ENCODE results near the gene ENO1. TPM values are rescaled to one million over a fixed set of nuclear protein-coding genes. Genes with fewer than 3 reads are reported as not detected.

ENO1 gene
- total RNA-seq, 1 donor: 1,591 TPM

DNA sequence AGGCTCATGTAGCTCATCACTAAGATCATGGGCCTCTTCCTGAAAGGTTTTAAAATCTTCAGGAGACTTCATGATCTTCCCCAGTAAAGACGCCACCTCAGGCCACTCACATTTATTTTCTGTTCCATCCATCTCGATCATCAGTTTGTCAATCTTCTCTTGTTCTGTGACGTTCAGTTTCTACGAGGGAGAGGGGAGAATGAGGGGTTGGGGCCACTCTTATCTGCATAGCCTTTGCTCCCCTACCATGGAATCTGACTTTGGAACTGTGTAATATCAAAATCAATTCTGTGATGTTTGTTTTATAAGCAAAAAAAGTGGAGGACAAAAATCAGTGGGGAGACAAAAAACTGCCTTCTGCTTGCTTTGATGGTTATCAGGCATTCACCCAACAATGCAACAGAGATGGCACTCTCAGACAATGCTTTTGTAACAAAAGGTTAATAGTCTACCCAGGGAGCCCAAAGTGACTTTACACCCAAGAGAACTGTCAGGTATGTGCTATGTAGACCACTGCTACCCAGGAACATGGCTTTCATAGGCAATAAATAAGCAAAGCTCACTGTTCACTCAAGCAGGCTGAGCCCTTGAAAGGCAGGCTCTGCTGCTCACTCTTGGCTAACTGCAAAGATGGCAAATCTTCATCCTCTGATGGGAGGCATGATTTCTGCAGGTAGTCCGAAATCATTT, 10.5 kb downstream of the ENO1 start:
- Histone ChIP-seq H3K79me2 (ENCODE audit: insufficient read depth, low read length) (peaks cover 81% of the 10 kb centered on the region), H4K20me1 (ENCODE audit: insufficient read depth, low read length) (peaks cover 76% of the 10 kb centered on the region), H3K36me3 (ENCODE audit: insufficient read depth, low read length) (peaks cover 99% of the 10 kb centered on the region)

DNA sequence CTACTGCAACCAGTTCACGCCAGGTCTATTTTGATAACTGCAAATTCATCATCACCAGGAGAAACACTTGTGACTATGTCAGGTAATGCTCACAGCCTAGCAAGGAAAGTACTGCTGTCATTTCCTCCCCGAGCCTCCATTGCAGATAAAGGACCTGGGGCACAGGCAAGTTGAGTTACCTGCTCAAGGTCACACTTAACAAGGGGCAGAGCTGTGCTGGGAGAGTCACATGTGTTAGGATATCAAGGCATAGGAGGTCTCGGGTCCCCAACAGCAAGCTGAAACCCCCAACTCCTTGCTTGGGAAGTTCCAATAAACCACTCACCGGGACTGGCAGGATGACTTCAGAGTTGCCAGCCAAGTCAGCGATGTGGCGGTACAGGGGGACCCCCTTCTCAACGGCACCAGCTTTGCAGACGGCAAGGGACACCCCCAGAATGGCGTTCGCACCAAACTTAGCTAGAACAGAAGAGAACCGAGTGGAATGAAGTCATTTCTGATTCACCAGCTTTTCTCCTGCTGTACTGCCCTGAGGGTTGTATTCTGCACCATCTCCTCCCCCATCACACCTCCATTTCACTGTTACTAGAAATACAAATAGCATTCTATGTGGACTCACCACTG, 11.6 kb downstream of the ENO1 start:
- Histone ChIP-seq H4K20me1 (ENCODE audit: insufficient read depth, low read length) (peaks cover 73% of the 10 kb centered on the region), H2AFZ (ENCODE audit: low read length) (no peak overlapping the region), H3K79me2 (ENCODE audit: insufficient read depth, low read length) (peaks cover 77% of the 10 kb centered on the region), H3K36me3 (ENCODE audit: insufficient read depth, low read length) (peaks cover 99% of the 10 kb centered on the region), H3K27me3 (ENCODE audit: insufficient read depth, low read length) (no peaks in the 10 kb centered on the region), H3K9me3 (ENCODE audit: low read depth, low read length) (no peaks in the 10 kb centered on the region), H3K4me3 (ENCODE audit: insufficient read depth, low read length) (no peak overlapping the region), H3K27ac (ENCODE audit: low read depth, low read length) (no peak overlapping the region), H3K4me1 (ENCODE audit: insufficient read depth, low read length) (peaks cover 32% of the 10 kb centered on the region), H3K4me2 (ENCODE audit: insufficient read depth, low read length) (no peak overlapping the region)
- TF ChIP-seq, protein P1, sequence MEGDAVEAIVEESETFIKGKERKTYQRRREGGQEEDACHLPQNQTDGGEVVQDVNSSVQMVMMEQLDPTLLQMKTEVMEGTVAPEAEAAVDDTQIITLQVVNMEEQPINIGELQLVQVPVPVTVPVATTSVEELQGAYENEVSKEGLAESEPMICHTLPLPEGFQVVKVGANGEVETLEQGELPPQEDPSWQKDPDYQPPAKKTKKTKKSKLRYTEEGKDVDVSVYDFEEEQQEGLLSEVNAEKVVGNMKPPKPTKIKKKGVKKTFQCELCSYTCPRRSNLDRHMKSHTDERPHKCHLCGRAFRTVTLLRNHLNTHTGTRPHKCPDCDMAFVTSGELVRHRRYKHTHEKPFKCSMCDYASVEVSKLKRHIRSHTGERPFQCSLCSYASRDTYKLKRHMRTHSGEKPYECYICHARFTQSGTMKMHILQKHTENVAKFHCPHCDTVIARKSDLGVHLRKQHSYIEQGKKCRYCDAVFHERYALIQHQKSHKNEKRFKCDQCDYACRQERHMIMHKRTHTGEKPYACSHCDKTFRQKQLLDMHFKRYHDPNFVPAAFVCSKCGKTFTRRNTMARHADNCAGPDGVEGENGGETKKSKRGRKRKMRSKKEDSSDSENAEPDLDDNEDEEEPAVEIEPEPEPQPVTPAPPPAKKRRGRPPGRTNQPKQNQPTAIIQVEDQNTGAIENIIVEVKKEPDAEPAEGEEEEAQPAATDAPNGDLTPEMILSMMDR (IDR thresholded peaks at IDR 0.05; ENCODE audit: extremely low read depth, low read depth, low read length): no peak
- peak; percentile 14 for DNase-seq (ENCODE audit: insufficient read length, low spot score, missing footprints)

More for the DNA sequence above, 10.5 kb downstream of the ENO1 start:
- H3K27ac ChIP-seq (ENCODE audit: low read depth, low read length): no peak overlapping the region
- H3K27me3 ChIP-seq (ENCODE audit: insufficient read depth, low read length): no peaks in the 10 kb centered on the region
- no peak overlapping the region for H3K4me3 ChIP-seq (ENCODE audit: insufficient read depth, low read length)
- peaks cover 44% of the 10 kb centered on the region for H3K4me1 ChIP-seq (ENCODE audit: insufficient read depth, low read length)
- TF ChIP-seq, protein P1 (IDR thresholded peaks at IDR 0.05; ENCODE audit: extremely low read depth, low read depth, low read length): no peak
- H2AFZ ChIP-seq (ENCODE audit: low read length): no peak overlapping the region
- no peak overlapping the region for H3K4me2 ChIP-seq (ENCODE audit: insufficient read depth, low read length)
- H3K9me3 ChIP-seq (ENCODE audit: low read depth, low read length): no peaks in the 10 kb centered on the region
- no peak for DNase-seq (ENCODE audit: insufficient read length, low spot score, missing footprints)

DNA sequence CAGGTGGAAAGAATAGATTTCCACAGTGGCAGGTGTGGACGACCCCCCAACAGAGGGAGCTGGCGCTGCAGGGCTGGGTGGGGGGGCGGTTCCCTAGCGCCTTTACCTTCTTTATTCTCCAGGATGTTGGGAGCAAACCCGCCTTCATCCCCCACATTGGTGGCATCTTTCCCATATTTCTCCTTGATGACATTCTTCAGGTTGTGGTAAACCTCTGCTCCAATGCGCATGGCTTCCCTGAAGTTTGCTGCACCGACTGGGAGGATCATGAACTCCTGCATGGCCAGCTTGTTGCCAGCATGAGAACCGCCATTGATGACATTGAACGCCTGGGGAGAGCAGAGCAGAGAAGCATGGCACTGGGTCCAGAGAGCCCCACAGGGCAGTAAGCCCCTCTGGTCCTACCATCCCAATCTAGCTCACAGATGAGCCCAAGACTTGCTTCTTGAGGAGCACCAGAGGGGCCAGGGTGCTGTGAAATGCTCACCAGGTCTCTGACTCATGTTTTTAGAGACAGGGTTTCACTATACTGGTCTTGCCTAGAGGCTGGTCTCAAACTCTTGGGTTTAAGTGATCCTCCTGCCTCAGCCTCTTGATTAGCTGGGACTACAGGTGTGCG, 12.2 kb downstream of the ENO1 start:
- H4K20me1 ChIP-seq (ENCODE audit: insufficient read depth, low read length): peaks cover 73% of the 10 kb centered on the region
- no peak overlapping the region for H3K4me2 ChIP-seq (ENCODE audit: insufficient read depth, low read length)
- H3K4me3 ChIP-seq (ENCODE audit: insufficient read depth, low read length): no peak overlapping the region
- peaks cover 99% of the 10 kb centered on the region for H3K36me3 ChIP-seq (ENCODE audit: insufficient read depth, low read length)
- no peak for DNase-seq (ENCODE audit: insufficient read length, low spot score, missing footprints)
- H3K27ac ChIP-seq (ENCODE audit: low read depth, low read length): no peak overlapping the region
- no peaks in the 10 kb centered on the region for H3K9me3 ChIP-seq (ENCODE audit: low read depth, low read length)
- no peak overlapping the region for H2AFZ ChIP-seq (ENCODE audit: low read length)
- H3K79me2 ChIP-seq (ENCODE audit: insufficient read depth, low read length): peaks cover 70% of the 10 kb centered on the region
- TF ChIP-seq, protein P1 (IDR thresholded peaks at IDR 0.05; ENCODE audit: extremely low read depth, low read depth, low read length): no peak
- peaks cover 26% of the 10 kb centered on the region for H3K4me1 ChIP-seq (ENCODE audit: insufficient read depth, low read length)
- H3K27me3 ChIP-seq (ENCODE audit: insufficient read depth, low read length): no peaks in the 10 kb centered on the region

All from osteoblast (primary cell).